Measurements from ENCODE around the gene MOB3C. TPM values are rescaled to one million over a fixed set of nuclear protein-coding genes. Genes with fewer than 3 reads are reported as not detected.
A peak's percentile ranks its signal among the peaks of the same experiment; 100 is the strongest.

Gene MOB3C
- total and polyA plus RNA-seq, 3 experiments from 2014 or later = 10.3 to 26.0 (median 11.3) TPM

GRCh38 chr1:46612937-46613660, 3.5 kb downstream of the MOB3C start:
- POLR2A ChIA-PET = interaction anchor here (0.6 kb wide), 2 partner anchors 45 to 267 kb away, joined by 3 to 4 read pairs; no protein-coding TSS in a partner anchor
- Mint-ChIP-seq H3K27me3 (no peaks in the 10 kb centered on the region), H3K27ac (peak overlapping the region in 5 of 8 donors; percentile 50 to 82 (median 73)), H3K36me3 (peaks cover 0 to 48% (median 23%) of the 10 kb centered on the region in 3 donors), H3K9me3 (no peaks in the 10 kb centered on the region), H3K4me1 (peaks cover 55 to 74% (median 60%) of the 10 kb centered on the region in 3 donors), H3K4me3 (peak overlapping the region in 5 of 7 donors; percentile 32 to 94 (median 45))
- Histone ChIP-seq H3K36me3 (ENCODE audit: insufficient read depth, low read length) (peaks cover 12% of the 10 kb centered on the region), H3K4me1 (ENCODE audit: insufficient read depth, low read length) (peaks cover 62% of the 10 kb centered on the region), H3K4me3 (ENCODE audit: low read length) (no peak overlapping the region), H3K27me3 (ENCODE audit: insufficient read depth, low read length, poor library complexity, severe bottlenecking) (no peaks in the 10 kb centered on the region), H3K27ac (ENCODE audit: low read depth, low read length) (no peak overlapping the region), H3K9me3 (ENCODE audit: low read length) (no peaks in the 10 kb centered on the region)
- CTCF ChIA-PET = interaction anchor here (1.0 to 1.4 kb wide), 2 partner anchors 9 kb away, joined by 4 read pairs; partner anchors contain the start of gene MKNK1
- no peak for DNase-seq

- Histone ChIP-seq H3K27ac (ENCODE audit: low read depth, low read length) (no peak overlapping the region), H3K27me3 (ENCODE audit: insufficient read depth, low read length, poor library complexity, severe bottlenecking) (no peaks in the 10 kb centered on the region), H3K4me1 (ENCODE audit: insufficient read depth, low read length) (peaks cover 53% of the 10 kb centered on the region), H3K36me3 (ENCODE audit: insufficient read depth, low read length) (peaks cover 14% of the 10 kb centered on the region), H3K9me3 (ENCODE audit: low read length) (no peaks in the 10 kb centered on the region), H3K4me3 (ENCODE audit: low read length) (no peak overlapping the region)
- Mint-ChIP-seq H3K27ac (peak overlapping the region in 5 of 8 donors; percentile 12 to 69 (median 63)), H3K27me3 (no peaks in the 10 kb centered on the region), H3K36me3 (peaks cover 0 to 50% (median 24%) of the 10 kb centered on the region in 3 donors), H3K4me1 (peaks cover 50 to 64% (median 50%) of the 10 kb centered on the region in 3 donors), H3K4me3 (peak overlapping the region in 2 of 7 donors; percentile 6 to 61), H3K9me3 (no peaks in the 10 kb centered on the region)
- ChIA-PET POLR2A (interaction anchor here (0.6 kb wide), 1 partner anchor 19 kb away, joined by 3 read pairs; no protein-coding TSS in a partner anchor), CTCF (no interaction called here)
- DNase-seq = no peak
Measured at GRCh38 chr1:46611691-46612221, 4.9 kb downstream of the MOB3C start.

- ChIA-PET POLR2A (interaction anchor here (0.5 kb wide), 1 partner anchor 1062 kb away, joined by 3 read pairs; no protein-coding TSS in a partner anchor), CTCF (interaction anchor here (0.9 to 1.5 kb wide), 2 partner anchors 9 to 112 kb away, joined by 3 read pairs; partner anchors contain the start of genes EFCAB14 and MOB3C)
- H3K36me3 Mint-ChIP-seq = peaks cover 0 to 53% (median 21%) of the 10 kb centered on the region in 3 donors
- H3K27ac Mint-ChIP-seq = peak overlapping the region in 2 of 8 donors; percentile 25 to 40
- no peaks in the 10 kb centered on the region for H3K9me3 ChIP-seq (ENCODE audit: low read length)
- DNase-seq = no peak
- H3K4me3 Mint-ChIP-seq = peak overlapping the region in 1 of 7 donors; percentile 53
- no peaks in the 10 kb centered on the region for H3K9me3 Mint-ChIP-seq
- no peaks in the 10 kb centered on the region for H3K27me3 Mint-ChIP-seq
- H3K4me3 ChIP-seq (ENCODE audit: low read length) = no peak overlapping the region
- no peaks in the 10 kb centered on the region for H3K27me3 ChIP-seq (ENCODE audit: insufficient read depth, low read length, poor library complexity, severe bottlenecking)
- H3K36me3 ChIP-seq (ENCODE audit: insufficient read depth, low read length) = peaks cover 14% of the 10 kb centered on the region
- H3K27ac ChIP-seq (ENCODE audit: low read depth, low read length) = no peak overlapping the region
- peaks cover 41% of the 10 kb centered on the region for H3K4me1 ChIP-seq (ENCODE audit: insufficient read depth, low read length)
- peaks cover 54 to 70% (median 57%) of the 10 kb centered on the region in 3 donors for H3K4me1 Mint-ChIP-seq
Measured at GRCh38 chr1:46607345-46608130, 9.1 kb downstream of the MOB3C start.

- Mint-ChIP-seq H3K4me3 (peak overlapping the region in 6 of 7 donors; percentile 16 to 92 (median 74)), H3K36me3 (peaks cover 0 to 50% (median 21%) of the 10 kb centered on the region in 3 donors), H3K9me3 (no peaks in the 10 kb centered on the region), H3K27me3 (no peaks in the 10 kb centered on the region), H3K4me1 (peaks cover 56 to 71% (median 61%) of the 10 kb centered on the region in 3 donors), H3K27ac (peak overlapping the region; percentile 3 to 95 (median 64))
- Histone ChIP-seq H3K4me3 (ENCODE audit: low read length) (no peak overlapping the region), H3K9me3 (ENCODE audit: low read length) (no peaks in the 10 kb centered on the region), H3K27me3 (ENCODE audit: insufficient read depth, low read length, poor library complexity, severe bottlenecking) (no peaks in the 10 kb centered on the region), H3K36me3 (ENCODE audit: insufficient read depth, low read length) (peaks cover 14% of the 10 kb centered on the region), H3K27ac (ENCODE audit: low read depth, low read length) (no peak overlapping the region), H3K4me1 (ENCODE audit: insufficient read depth, low read length) (peaks cover 30% of the 10 kb centered on the region)
- ChIA-PET POLR2A (interaction anchor here (1.1 kb wide), 1 partner anchor 62 kb away, joined by 3 read pairs; the partner anchor contains the start of gene ATPAF1), CTCF (interaction anchor here (0.9 kb wide), 1 partner anchor 11 kb away, joined by 3 read pairs; the partner anchor contains the start of gene MOB3C)
- DNase-seq = no peak
Measured at GRCh38 chr1:46606255-46606965, 10.2 kb downstream of the MOB3C start.

GRCh38 chr1:46605232-46605631, 11.4 kb downstream of the MOB3C start:
- no peaks in the 10 kb centered on the region for H3K9me3 ChIP-seq (ENCODE audit: low read length)
- peak overlapping the region; percentile 95 for H3K4me3 ChIP-seq (ENCODE audit: low read length)
- Mint-ChIP-seq H3K36me3 (peaks cover 0 to 40% (median 20%) of the 10 kb centered on the region in 3 donors), H3K4me1 (peaks cover 57 to 70% (median 63%) of the 10 kb centered on the region in 3 donors), H3K9me3 (no peaks in the 10 kb centered on the region), H3K27ac (peak overlapping the region; percentile 86 to 98 (median 93)), H3K4me3 (peak overlapping the region; percentile 90 to 98 (median 92)), H3K27me3 (no peaks in the 10 kb centered on the region)
- H3K36me3 ChIP-seq (ENCODE audit: insufficient read depth, low read length) = peaks cover 14% of the 10 kb centered on the region
- no peaks in the 10 kb centered on the region for H3K27me3 ChIP-seq (ENCODE audit: insufficient read depth, low read length, poor library complexity, severe bottlenecking)
- CTCF ChIA-PET = interaction anchor here (1.0 to 2.5 kb wide), 3 partner anchors 11 to 108 kb away, joined by 3 to 8 read pairs (median 3); partner anchors contain the start of gene MOB3C
- POLR2A ChIA-PET = interaction anchor here (0.6 to 3.3 kb wide), 5 partner anchors 11 to 1012 kb away, joined by 3 to 42 read pairs (median 6); partner anchors contain the start of genes ATPAF1 and MOB3C
- H3K27ac ChIP-seq (ENCODE audit: low read depth, low read length) = no peak overlapping the region
- H3K4me1 ChIP-seq (ENCODE audit: insufficient read depth, low read length) = peaks cover 29% of the 10 kb centered on the region
- peak; percentile 15 to 65 (median 44) for DNase-seq

GRCh38 chr1:46603858-46604549, 12.6 kb downstream of the MOB3C start, which contains the start of gene MKNK1:
Gene MKNK1 (minus strand): TSS chr1:46604268. CDS start chr1:46583327, 20,941 bp downstream.
- peaks cover 38% of the 10 kb centered on the region for H3K4me1 ChIP-seq (ENCODE audit: insufficient read depth, low read length)
- H3K27ac ChIP-seq (ENCODE audit: low read depth, low read length) = peak within 1 kb of the TSS; percentile 84
- peak within 1 kb of the TSS; percentile 86 to 98 (median 93) for H3K27ac Mint-ChIP-seq

More at GRCh38 chr1:46603858-46604549, 12.6 kb downstream of the MOB3C start, which contains the start of gene MKNK1:
- H3K36me3 ChIP-seq (ENCODE audit: insufficient read depth, low read length) = peaks cover 10% of the 10 kb centered on the region
- H3K27me3 Mint-ChIP-seq = no peaks in the 10 kb centered on the region
- peaks cover 0 to 28% (median 14%) of the 10 kb centered on the region in 3 donors for H3K36me3 Mint-ChIP-seq
- no peaks in the 10 kb centered on the region for H3K27me3 ChIP-seq (ENCODE audit: insufficient read depth, low read length, poor library complexity, severe bottlenecking)
- POLR2A ChIA-PET = interaction anchor here (0.5 to 3.3 kb wide), 6 partner anchors 10 to 301 kb away, joined by 3 to 42 read pairs (median 5); partner anchors contain the start of genes ATPAF1 and MOB3C
- H3K9me3 Mint-ChIP-seq = no peaks in the 10 kb centered on the region
- peaks cover 64 to 77% (median 75%) of the 10 kb centered on the region in 3 donors for H3K4me1 Mint-ChIP-seq
- H3K9me3 ChIP-seq (ENCODE audit: low read length) = no peaks in the 10 kb centered on the region
- H3K4me3 Mint-ChIP-seq = peak within 1 kb of the TSS; percentile 90 to 98 (median 92)
- CTCF ChIA-PET = interaction anchor here (1.0 to 2.5 kb wide), 11 partner anchors 8 to 121 kb away, joined by 3 to 8 read pairs (median 4); partner anchors contain the start of genes ATPAF1 and MOB3C
- peak within 1 kb of the TSS; percentile 95 for H3K4me3 ChIP-seq (ENCODE audit: low read length)
- peak; percentile 98 to 99 (median 99) for DNase-seq
